Nucleus accumbens (tissue), 56 donors: ENCODE measurements around the gene LSM7.
A peak's percentile ranks its signal among the peaks of the same experiment; 100 is the strongest.

Experiments used
- DNase-seq, 56 donors: peaks; one replicate each; lab custom pipeline; 2025; lab: John Stamatoyannopoulos, UW

The LSM7 gene

GRCh38 chr19:2328401-2329148, at the start of gene LSM7, which contains the start of gene SPPL2B:
Gene LSM7 (minus strand): TSS chr19:2328586. CDS start chr19:2328566, 20 bp downstream.
Gene SPPL2B (plus strand): TSS chr19:2328684. CDS start chr19:2328710, 26 bp downstream.
- DNase-seq = peak in 54 of 56 donors; percentile 32 to 96 (median 80)

GRCh38 chr19:2376784-2377519, 48.6 kb upstream of the LSM7 start:
- no peak for DNase-seq

- DNase-seq = no peak
These were observed 47.2 kb upstream of the LSM7 start for GRCh38 chr19:2375353-2376121.

- DNase-seq = no peak
These were observed 46.4 kb upstream of the LSM7 start for GRCh38 chr19:2374808-2375207.

- DNase-seq = no peak
These were observed 43.8 kb upstream of the LSM7 start for GRCh38 chr19:2372076-2372612.

GRCh38 chr19:2371656-2372055, 43.3 kb upstream of the LSM7 start:
- no peak for DNase-seq

- DNase-seq = no peak
These were observed 37.0 kb upstream of the LSM7 start for GRCh38 chr19:2365201-2365970.

DNA sequence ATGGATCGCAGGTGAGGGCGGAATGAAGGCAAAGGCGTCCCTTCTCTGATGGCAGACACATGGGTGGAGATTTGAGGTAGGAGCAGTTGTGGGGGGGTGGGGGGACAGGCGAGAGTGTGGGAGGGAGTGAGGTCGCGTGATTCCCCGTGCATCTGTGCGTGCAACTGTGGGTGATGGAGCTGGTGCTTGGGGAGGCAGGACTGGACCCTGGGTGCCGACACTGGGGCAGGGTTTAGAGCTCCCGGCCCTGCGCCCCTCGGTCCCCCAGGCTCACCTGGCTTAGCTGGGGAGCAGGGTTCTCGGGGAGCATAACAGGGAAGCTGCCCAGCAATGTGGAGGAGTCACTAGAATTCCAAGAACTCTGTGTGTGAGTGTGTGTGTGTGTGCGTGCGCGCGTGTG, 35.0 kb upstream of the LSM7 start:
- DNase-seq = no peak

GRCh38 chr19:2362970-2363300, 34.5 kb upstream of the LSM7 start:
- DNase-seq = no peak

DNA sequence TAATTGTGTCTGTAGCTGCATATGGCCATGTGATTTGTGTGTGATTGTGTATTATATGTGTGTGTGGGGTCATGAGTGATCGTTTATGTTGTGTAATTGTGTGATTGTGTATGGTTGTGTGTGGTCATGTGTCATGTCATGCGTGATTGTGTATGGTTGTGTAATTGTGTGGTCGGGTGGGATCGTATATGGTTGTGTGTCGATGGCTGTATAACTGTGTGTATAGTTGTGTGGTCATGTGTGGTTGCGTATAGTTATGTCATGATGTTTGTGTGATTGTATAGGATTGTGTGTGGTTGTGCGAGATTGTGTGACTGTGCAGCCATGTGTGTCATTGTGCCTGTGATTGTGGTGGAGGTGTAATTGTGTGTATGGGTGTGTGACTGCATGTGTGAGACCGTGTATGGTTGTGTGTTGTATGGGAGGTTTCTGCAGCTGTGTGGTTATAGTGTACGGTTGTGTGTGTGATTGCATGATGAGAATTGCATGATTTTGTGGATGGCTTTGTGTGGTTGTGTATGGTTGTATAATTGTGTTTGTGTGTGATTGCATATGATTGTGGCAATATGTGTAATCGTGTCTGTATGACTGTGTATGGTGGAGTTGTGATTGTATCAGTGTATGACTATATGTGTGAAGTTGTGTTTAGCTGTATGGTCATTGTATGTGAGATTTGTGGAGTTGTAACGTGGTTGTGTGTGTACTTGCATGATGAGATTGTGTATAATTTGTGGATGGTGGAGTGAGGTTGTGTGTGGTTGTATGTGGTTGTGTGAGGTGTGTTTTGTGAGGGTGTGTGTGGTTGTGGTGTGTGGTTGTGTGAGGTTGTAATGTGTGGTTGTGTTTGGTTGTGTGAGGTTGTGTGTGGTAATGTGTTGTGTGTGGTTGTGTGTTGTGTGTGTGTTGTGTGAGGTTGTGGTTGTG, 33.9 kb upstream of the LSM7 start:
- DNase-seq = no peak

DNA sequence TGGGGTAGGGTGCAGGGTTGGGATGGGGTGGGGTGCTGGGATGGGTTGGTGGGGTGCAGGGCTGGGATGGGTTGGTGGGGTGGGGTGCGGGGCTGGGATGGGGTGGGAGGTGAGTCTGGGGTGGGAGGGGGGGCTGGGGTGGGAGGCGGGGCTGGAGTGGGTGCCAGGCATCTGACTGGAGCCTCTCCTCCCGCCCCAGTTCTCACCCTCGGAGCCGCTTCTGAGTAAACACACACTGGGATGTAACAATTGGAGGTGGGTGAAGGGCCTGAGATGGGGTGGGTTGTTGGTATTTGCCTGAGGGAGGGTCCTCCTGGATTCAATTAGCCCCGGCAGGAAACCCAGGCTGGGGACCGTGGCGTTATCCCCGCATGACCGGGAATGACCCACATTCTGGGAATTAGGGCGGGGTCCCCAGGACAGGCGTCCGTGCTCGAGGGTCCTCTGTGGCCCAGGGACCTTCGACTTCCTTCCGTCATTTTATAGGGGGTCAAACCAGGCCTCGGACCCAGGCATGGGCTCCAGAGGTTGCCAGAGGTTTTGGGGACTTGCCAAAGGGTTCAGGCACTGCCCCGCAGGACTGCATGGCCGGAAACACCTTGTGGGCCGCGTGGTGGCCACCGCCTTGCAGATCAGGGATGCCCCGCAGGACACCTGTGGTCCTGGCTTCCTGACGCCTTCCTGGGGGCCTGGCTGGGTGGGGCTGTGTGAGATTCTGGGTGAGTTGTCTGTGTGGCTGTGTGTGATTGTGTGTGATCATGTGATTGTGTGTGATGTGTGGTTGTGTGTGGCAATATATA, 33.1 kb upstream of the LSM7 start:
- no peak for DNase-seq

DNA sequence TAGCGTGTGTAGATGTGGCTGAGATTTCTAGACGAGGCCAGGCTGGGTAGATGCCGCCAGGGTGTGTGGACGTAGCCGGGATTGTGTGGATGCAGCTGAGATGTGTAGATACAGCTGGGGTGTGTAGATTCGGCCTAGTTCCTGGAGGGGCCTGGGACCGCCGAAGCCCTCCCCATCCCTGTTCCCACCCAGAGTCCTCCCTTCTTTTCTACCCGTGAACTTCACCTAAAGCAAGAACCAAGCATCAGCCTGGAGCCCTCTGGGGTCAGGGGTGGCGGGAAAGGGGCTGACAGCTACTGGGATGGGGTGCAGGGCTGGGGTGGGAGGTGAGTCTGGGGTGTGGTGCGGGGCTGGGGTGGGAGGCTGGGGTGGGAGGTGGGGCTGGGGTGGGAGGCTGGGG, 32.4 kb upstream of the LSM7 start:
- no peak for DNase-seq

- no peak for DNase-seq
These were observed 31.8 kb upstream of the LSM7 start, which contains the start of gene TMPRSS9 for GRCh38 chr19:2359992-2360685. Gene TMPRSS9 (plus strand): TSS chr19:2360265. CDS start chr19:2389786, 29,521 bp downstream.

DNA sequence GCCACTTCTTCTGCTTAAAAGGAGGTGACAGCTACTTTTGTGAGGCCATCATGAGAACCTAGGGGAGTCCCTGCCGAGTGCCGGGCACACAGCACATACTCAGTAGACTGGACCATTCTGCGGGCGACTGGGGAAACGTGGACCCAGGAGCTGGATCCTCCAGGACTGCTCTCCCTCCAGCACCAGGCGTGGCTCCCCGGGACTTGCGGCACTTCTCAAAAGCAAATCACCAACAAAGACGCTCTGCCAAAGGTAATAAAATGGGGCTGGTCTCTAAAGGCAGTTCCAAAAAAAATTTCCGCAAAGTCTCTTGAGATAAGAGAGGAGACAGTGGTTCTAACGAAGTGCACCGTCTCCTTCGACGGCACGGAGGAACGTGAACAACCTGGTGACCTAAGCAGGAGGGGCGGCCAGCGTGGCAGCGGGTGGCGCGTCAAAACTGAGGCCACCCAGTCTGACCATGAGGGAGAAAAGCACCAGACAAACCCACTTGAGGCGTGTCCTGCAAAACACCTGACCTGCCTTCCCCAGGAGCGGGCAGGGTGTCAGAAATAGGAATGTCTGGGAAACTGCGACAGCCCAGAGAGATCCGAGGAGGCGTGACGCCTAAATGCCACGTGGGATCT, 30.3 kb upstream of the LSM7 start:
- DNase-seq = no peak

GRCh38 chr19:2357279-2358206, 29.2 kb upstream of the LSM7 start:
- DNase-seq = no peak
